IPS-11a (cell line): ENCODE measurements around the gene KLHL13.
"Not testable (repeated sequence)": the region's sequence is repeated elsewhere in the genome, so short reads cannot be mapped to it uniquely, and the experiment has no call there.

Experiments used
- H3K4me3 ChIP-seq: one replicate; pipeline ENCODE4 v1.5.1; 2013; ENCODE audit warnings: low read depth, low read length, control low read depth

Gene KLHL13

DNA sequence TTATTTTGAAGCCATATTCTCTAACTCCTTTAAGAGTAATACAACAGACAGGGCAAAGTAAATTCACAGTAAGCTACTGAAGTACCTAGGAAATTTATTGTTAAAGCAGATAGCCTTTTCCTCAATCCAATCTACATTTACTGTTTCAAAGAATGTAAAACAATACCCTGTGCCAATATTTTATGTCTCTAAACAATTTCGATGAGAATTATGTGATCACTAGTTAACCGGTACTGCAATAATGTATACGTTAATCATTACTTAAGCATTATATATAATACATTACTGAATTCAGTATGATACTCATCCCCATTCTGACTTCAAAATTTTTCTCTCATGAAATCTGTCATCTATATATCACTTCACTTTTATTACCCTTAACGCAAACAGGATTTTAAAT is 28.5 kb downstream of the KLHL13 start:
- no peak overlapping the region for H3K4me3 ChIP-seq

DNA sequence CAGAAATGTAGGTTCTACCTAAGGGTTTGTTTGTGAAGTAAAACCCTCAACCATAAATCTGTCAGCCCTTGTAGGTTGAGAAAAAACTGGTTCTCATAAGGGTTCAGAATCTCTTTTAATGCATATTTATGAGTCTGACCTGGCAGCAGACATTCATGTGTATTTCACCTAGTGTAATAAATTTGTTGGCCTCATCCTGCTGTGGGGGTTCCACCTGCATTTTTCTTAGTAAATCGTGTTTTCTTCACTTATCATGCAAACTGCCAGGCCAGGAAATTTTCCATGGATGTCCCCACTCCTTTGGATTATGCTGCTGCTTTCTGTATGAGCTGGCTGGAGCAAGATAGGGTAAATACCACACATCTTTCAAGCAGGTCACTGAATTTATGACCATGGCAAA is 42.4 kb downstream of the KLHL13 start:
- no peak overlapping the region for H3K4me3 ChIP-seq

DNA sequence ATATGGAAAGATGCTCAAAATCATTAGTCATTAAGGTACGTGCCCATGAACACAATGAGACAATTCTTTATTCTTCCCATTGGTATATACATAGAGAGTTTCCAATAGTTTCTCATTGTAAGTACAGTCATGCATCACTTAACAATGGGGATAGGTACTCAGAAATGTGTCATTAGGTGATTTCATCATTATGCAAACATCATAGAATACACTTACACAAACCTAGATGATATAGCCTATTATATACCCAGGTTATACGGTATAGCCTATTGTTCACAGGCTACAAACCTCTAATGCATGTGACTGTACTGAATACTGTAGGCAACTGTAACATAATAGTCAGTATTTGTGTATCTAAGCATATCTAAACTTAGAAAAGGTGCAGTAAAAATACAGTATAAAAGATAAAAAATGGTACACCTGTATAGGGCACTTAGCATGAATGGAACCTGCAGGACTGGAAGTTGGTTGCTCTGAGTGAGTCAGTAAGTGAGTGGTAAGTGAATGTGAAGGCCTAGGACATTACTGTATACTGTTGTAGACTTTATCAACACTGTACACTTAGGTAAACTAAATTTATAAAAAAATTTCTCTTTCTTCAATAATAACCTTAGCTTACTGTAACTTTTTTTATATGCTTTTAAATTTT is 49.6 kb downstream of the KLHL13 start:
- no peak overlapping the region for H3K4me3 ChIP-seq

DNA sequence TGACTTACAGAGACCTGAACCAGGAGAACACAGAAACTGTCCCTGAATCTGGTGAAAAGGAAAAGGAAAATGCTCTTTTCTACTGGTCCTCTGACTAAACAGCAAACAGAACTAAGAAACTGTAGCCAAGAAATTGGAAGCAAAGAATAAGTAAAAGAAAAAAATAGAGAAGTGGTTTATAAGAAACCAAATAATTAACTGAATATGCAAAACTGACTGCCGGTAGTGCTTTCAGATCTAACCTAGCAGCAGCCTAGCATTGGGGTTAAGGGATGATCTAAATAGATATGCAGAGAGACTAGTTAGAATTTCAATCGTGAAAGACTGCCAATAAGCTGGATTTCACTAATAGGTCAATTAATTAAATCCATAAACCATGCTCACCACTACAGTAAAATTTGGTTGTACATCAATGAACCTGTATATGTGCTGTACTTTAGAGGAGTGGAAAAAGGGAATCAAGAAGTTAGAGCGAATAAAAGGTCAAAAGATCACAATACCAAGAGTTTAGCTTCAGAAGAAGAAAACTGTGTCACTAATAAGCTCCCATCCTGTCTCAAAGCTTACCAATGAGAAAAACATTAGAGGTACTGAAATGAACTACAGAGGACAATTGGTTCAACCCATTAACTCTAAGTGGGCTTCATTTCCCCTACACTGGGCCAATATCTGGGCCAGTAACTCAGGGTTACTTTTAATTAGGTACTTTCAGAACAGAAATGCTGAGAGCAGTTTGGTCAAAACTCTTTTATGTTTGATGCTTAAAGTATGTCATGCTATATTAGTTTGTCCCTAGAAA is 53.6 kb downstream of the KLHL13 start:
- H3K4me3 ChIP-seq: no peak overlapping the region

DNA sequence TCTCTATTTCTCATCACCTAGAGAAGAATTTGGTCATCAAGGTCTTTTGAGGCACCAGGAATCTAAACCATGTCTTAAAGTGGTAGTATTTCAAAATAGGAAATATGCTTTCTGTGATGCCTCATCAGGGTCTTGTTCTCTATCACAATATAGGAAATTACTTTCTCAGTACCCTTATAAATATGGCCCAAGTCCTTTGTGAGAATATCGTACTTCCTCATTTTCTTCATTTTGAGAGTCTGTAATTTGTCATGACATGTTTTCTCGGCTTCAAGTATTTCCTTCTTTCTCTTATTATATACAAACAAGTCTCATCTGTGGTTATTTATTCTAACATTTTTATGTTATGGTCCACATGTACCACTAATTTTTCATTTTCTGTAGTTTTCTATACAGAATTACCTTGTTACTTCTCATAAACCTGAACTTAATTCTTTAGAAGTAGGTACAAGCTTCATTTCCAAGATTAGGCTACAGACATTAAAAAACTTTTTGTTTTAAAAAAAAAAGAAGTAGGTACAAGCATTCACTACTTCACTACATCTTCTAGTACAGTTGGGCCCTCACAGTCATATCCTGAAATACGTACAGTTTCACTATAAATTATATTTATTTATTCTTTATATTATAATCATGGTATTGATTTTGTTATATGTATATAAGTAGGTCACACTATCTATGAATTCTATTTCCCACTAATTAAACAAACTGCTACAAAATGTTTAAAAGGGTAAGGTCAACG is 54.4 kb downstream of the KLHL13 start:
- no peak overlapping the region for H3K4me3 ChIP-seq

DNA sequence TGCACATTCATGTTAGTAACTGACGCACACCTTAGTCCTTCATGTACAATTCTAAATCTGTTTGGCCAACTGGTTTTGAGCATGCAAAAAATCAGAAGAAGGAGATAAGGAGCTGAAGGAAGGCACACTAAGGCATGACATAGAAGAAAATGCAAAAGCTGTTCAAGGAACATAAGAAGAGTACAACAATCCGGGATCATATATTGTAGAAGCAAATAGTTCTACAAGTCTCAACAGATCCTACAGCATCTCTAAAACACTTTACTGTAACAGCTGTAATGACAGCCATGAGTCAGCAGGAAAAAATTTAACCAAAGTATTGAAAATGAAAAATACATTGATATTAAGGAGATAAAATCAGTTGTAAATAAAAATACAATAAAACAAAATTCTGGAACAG is 57.7 kb downstream of the KLHL13 start:
- no peak overlapping the region for H3K4me3 ChIP-seq

DNA sequence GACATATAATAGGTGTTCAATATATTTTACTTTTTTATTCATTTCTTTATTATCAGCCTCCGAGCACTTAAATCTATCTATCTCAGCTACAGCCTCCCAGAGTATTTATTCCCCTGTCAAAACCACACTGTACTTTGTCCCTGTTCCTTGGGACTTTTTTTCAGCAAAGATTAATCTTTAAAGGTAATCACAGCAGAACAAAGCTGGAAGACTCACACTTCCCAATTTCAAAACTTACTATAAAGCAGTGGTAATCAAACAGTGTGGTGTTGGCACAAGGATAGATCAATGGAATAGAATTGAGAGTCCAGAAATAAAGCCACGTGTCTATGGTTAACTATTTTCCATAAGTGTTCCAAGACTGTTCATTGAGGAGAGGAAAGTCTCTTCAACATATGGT is 59.7 kb downstream of the KLHL13 start:
- H3K4me3 ChIP-seq: no peak overlapping the region

DNA sequence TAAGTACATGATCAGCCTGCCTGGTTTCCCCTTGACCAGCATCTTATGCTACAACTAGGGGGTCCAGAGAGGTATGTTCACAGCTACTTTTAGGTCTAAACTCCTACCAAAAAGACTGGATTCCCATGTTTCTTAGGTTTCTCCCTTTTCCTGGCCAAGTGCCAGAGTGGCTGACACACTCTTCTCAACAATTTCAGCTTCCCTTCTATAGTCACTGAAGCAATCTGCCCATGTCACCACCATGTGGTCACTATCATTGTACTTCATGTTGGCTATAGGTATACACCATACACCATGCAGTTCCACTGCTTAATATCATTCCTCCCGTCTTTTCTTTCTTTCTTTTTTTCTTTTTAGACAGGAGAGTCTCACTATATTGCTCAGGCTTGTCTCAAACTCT is 66.9 kb downstream of the KLHL13 start:
- no peak overlapping the region for H3K4me3 ChIP-seq

DNA sequence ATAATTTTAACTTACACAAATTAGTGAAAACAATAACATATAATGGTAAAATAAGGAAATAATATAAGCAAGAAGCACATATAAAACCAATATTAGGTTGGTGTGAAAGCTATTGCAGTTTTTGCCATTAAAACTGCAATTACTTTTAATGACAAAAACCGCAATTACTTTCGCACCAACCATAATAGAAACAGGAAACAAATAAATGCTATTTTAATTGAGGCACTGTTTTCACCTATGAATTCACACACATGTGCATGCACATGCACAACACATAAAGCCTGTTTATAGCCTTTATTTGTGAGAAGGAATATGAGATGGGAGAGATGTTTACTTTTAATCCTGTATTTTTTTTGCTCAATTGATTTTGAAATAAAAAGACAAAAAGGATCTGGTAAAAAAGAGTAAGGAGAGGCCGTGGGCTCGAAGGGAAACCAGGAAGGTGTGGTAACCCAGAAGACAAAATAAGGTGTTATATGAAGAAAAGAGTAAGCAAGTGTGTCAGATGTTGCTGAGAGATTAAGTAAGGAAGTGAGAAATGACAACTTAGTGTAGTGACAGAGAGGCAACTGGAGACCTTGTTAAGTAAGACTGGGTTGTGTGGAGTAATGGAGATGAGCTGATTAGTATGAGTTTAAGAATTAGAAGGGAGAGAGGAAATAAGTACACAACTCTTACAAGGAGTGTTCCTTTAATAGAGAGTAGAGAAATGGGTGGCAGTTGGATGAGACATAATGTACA is 69.0 kb downstream of the KLHL13 start:
- H3K4me3 ChIP-seq: no peak overlapping the region

DNA sequence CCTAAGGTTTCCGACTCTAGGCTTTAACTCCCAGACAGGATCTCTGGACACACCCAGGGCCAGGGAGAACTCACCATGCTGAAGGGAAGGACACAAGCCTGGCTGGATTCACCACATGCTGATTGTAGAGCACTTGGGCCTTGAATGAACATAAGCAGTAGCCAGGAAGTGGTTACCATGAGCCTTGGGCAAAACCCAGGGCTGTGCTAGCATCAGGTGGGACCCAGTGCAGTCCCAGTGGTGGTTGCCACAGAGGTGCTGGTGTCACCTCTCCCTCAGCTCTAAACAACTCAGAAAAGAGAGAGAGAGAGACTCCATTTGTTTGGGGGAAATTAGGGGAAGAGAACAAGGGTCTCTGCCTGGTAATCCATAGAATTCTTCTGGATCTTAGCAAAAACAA is 77.0 kb downstream of the KLHL13 start:
- no peak overlapping the region for H3K4me3 ChIP-seq

DNA sequence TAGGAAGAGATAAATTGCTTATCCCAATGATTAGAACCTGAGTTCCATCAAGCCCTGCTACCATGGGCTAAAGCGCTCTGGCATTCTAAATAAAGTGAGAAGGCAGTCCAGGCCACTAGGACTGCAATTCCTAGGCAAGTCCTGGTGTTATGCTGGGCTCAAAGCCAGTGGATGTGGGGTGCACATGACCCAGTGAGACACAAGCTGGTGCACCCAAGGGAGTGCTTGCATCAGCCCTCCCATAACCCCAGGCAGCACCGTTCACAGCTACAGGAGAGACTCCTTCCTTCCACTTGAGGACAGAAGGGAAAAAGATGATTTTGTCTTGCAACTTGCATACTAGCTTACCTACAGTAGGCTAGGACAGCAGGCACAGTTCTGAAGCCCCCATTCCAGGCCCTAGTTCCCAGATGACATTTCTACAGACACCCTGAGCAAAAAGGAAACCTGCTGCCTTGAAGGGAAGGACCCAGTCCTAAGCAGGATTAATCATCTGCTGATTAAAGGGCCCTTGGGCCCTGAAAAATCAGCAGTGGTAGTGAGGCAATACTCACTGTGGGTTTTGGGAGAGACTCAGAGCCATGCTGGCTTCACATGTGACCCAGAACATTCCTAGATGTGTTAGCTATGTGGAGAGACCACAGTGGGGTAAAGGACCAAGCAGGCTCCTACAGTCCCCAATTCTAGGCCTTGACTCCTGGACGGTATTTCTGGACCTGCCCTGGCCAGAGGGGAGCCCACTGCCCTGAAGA is 77.8 kb downstream of the KLHL13 start:
- no peak overlapping the region for H3K4me3 ChIP-seq

DNA sequence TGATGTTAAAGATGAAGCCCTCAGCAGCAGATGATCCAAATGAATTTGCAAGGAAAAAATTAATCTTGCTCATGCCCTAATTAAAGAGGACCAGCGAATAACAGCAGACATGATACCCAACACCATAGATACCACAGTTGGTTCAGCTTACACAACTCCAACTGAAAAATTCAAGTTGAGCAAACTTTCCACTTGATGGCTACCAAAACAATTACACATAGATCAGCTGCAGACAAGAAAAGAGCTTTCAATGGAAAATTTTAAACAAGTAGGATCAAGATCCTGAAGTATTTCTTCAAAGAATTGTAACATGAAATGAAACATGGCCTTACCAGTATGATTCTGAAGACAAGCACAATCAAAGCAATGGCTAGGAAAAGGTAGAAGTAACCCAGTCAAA is 90.0 kb downstream of the KLHL13 start:
- no peak overlapping the region for H3K4me3 ChIP-seq

DNA sequence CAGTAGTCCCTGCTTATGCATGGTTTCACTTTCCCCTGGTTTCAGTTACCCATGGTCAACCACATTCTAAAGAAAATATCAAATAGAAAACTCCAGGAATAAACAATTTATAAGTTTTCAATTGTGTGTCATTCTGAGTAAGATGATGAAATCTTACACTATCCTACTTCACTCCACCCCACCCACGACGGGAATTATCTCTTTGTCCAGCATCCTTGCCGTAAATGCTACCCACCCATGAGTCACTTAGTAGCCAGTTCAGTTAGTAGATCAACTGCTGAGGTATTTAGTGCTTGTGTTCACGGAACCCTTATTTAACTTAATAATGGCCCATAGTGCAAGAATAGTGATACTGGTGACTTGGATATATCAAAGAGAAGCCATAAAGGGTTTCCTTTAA is 91.4 kb downstream of the KLHL13 start:
- H3K4me3 ChIP-seq: no peak overlapping the region

DNA sequence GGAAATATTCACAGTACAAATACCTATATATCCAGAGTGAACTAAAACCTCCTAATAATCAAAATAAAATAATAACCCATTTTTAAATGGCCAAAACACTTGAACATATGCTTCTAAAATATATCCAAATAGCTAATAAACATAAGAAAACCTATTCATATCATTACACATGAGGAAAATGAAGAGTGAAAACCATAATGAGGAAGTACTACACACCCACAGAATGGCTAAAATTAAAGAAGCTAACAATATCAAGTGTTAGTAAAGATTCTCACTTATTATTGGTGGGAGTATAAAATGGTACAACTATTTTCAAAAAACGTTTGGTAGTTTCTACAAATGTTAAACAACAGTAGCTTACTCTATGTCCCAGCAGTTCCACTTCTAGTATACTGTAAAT is 92.1 kb downstream of the KLHL13 start:
- no peak overlapping the region for H3K4me3 ChIP-seq

DNA sequence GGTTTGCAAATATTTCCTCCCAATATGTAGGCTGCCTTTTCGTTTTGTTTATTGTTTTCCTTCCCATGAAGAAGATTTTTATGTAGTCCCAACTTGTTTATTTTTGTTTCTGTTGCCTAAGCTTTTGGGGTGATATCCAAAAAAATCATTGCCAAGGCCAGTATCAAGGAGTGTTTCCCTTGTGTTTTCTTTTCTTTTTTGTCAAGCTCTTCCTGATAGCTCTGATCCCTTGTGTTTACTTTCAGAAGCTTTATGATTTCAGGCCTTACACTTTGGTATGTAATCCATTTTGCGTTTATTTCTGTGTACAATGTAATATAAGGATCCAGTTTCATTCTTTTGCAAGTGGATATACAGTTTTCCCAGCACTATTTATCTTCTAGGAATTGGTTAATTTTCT is 93.9 kb downstream of the KLHL13 start:
- H3K4me3 ChIP-seq: no peak overlapping the region

DNA sequence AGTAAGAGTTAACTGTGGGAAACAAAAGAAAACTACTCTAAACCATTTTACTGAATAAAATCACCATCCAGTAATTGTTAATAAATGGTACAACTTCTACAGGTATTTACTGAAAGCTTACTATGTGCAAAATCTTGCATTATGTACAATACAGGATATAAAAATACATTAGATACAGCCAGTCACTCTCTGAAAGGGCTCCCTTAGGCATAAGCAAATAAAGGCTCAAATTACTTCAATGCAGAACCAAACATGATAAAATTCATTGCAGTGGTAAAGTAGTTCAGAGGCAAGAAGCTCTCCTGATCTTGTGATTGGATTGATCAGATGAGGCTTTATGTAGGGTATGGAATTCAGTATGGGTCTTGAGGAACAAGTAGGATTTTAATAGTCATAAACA is 100.2 kb downstream of the KLHL13 start:
- H3K4me3 ChIP-seq: no peak overlapping the region

DNA sequence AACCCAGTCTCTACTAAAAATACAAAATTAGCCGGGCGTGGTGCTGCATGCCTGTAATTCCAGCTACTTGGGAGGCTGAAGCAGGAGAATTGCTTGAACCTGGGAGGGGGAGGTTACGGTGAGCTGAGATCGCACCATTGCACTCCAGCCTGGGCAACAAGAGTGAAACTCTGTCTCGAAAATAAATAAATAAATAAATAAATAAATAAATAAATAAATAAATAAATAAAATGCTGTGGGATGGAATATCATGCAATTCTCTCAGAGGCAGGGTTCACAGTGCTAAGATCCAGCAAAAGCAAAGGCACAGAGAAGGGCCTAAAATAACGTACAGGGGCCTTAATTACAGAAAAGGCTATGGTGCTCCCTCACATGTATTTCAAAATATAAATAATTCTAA is 114.2 kb downstream of the KLHL13 start:
- H3K4me3 ChIP-seq: not testable (repeated sequence)

DNA sequence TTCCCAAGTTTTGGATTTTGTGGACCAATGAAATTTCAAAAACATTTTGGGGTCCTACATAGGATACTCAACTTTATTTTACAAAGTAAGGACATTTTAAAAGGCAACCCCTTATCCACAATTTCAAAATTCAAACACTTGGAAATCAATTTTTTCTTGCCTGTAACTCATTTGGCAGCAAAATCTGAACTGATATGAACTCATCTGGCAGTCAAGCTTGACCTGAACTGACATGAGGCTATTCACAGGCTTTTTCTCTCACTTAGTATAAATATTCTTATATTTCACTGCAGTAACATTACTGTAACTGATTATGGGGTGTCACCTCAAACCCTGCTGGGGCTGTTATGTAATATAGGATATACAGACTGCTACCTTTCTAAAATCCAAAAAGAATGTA is 116.1 kb downstream of the KLHL13 start:
- no peak overlapping the region for H3K4me3 ChIP-seq

DNA sequence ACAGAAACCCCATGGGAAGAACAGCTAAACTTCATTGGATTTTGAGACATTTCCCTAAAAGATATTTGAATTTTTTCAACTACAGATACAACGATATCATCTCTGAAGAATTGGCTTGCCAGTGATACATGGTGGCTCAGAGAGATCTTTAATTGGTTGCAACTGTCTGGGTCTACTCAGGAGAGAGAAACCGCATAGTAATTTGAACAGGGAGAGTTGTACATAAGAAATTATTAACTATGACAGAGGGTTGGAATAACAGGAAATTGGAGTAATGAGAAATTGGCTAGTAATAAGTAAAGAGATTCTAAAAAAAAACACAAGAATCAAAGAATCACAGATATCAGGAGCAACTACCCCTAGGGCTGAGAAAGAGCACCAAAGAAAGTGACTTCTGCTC is 118.4 kb downstream of the KLHL13 start:
- H3K4me3 ChIP-seq: no peak overlapping the region

DNA sequence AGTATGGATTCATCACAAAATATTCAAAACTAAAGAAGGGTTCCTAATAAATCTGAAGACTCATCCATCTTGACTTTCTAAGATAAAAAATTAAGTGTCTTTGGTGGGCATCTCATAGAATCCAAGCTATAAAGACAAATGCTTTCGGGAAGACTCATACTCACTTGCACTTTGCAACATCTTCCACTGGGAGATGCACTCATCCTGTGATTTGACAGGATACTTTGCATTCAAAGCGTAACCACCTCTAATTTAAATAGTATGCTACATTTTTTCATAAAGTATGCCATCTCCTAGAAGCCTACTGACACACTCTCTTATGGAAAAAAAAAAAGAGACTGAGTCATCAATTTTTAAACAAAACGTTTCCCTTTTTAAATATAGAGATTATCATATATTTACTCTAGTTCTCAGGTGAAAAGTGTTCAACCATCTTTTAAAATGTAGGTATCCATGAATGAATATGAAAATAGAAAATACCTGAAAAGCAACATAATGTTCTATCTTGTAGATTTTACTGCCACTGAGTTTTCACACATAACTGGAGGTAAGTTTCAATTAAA is 119.6 kb downstream of the KLHL13 start:
- no peak overlapping the region for H3K4me3 ChIP-seq
